Keratinocyte (primary cell): ENCODE measurements around the gene TUBE1. TPM values are rescaled to one million over a fixed set of nuclear protein-coding genes. Genes with fewer than 3 reads are reported as not detected.
A peak's percentile ranks its signal among the peaks of the same experiment; 100 is the strongest.

Experiments
- DNase-seq: peaks from one replicate; pipeline ENCODE4 v3.0.0-alpha.2; 2011; ENCODE audit warnings: low read depth, missing footprints, low spot score
- FAIRE-seq: peaks from 2 replicates; lab custom pipeline; 2011; peaks lifted over from hg19 to GRCh38; lab: Jason Lieb, UNC
- H2AFZ ChIP-seq: 2 replicates; pipeline ENCODE4 v1.6.0; 2012; ENCODE audit warnings: low read length, control low read depth, inconsistent platforms; ENCODE audit not compliant: control insufficient read depth
- H3K27ac ChIP-seq: 2 replicates; pipeline ENCODE4 v1.5.1; 2011; ENCODE audit warnings: low read length; ENCODE audit not compliant: control insufficient read depth, insufficient read depth
- H3K27me3 ChIP-seq: 3 replicates; pipeline ENCODE4 v1.6.0; 2011; ENCODE audit warnings: low read length; ENCODE audit not compliant: control insufficient read depth, insufficient read depth; ENCODE audit errors: extremely low read depth
- H3K36me3 ChIP-seq, 2 experiments: 2 replicates in 1 of 2; 3 replicates in 1 of 2; pipeline ENCODE4 v1.5.1; 2011; ENCODE audit warnings: low read length in 2 of 2, mild to moderate bottlenecking in 1 of 2; ENCODE audit not compliant: control insufficient read depth in 2 of 2, insufficient read depth in 2 of 2; ENCODE audit errors: extremely low read depth in 1 of 2
- H3K4me1 ChIP-seq: 3 replicates; pipeline ENCODE4 v1.5.1; 2011; ENCODE audit warnings: low read length; ENCODE audit not compliant: control insufficient read depth, insufficient read depth; ENCODE audit errors: extremely low read depth
- H3K4me2 ChIP-seq: 3 replicates; pipeline ENCODE4 v1.6.0; 2011; ENCODE audit warnings: low read depth, low read length; ENCODE audit not compliant: control insufficient read depth, insufficient read depth; ENCODE audit errors: extremely low read depth
- H3K4me3 ChIP-seq, 3 experiments: fragments of 200-600 bp in 1 of 3; sonication (generic) in 1 of 3; 2 replicates in 2 of 3; 3 replicates in 1 of 3; pipeline ENCODE4 v1.5.1; 2011 to 2016; ENCODE audit warnings: low read length in 3 of 3, mild to moderate bottlenecking in 3 of 3, control low read depth in 2 of 3, inconsistent platforms in 1 of 3, low read depth in 1 of 3, mixed read lengths in 1 of 3, mixed run types in 1 of 3, moderate library complexity in 1 of 3; ENCODE audit not compliant: control insufficient read depth in 2 of 3, insufficient read depth in 2 of 3; ENCODE audit errors: extremely low read depth in 1 of 3
- H3K79me2 ChIP-seq: 2 replicates; pipeline ENCODE4 v1.6.0; 2012; ENCODE audit warnings: low read length; ENCODE audit not compliant: control insufficient read depth, insufficient read depth
- H3K9ac ChIP-seq: 3 replicates; pipeline ENCODE4 v1.6.0; 2011; ENCODE audit warnings: low read length; ENCODE audit not compliant: control insufficient read depth, insufficient read depth; ENCODE audit errors: extremely low read depth
- H3K9me1 ChIP-seq: 3 replicates; pipeline ENCODE4 v1.6.0; 2011; ENCODE audit warnings: low read length; ENCODE audit not compliant: control insufficient read depth, insufficient read depth; ENCODE audit errors: extremely low read depth
- H3K9me3 ChIP-seq: 2 replicates; pipeline ENCODE4 v1.5.1; 2012; ENCODE audit warnings: low read depth, low read length; ENCODE audit not compliant: control insufficient read depth
- H4K20me1 ChIP-seq: 3 replicates; pipeline ENCODE4 v1.6.0; 2011; ENCODE audit warnings: low read length; ENCODE audit not compliant: control insufficient read depth, insufficient read depth; ENCODE audit errors: extremely low read depth
- EZH2 ChIP-seq: IDR thresholded peaks from one replicate; pipeline ENCODE4 v1.6.1; 2012; ENCODE audit warnings: inconsistent platforms, mild to moderate bottlenecking, low read length, moderate library complexity
- dilution Hi-C: fragments of 300-500 bp; cut with MboI; formaldehyde crosslinking; loops from one replicate; pipeline ENCODE4 v1.7.0; 2020; ENCODE audit warnings: low sequenced_read_pairs; ENCODE audit not compliant: extremely low pct_ligation_motif_present
- polyA minus RNA-seq, 3 experiments: library from RNA; depleted of rRNA, polyadenylated mRNA; stranded (reverse); fragments of >200 nt; gene quantifications; 1 replicate in 1 of 3; 2 replicates in 1 of 3; 3 replicates in 1 of 3; pipeline ENCODE4 v1.2.3, GENCODE V29; 2011
- polyA plus RNA-seq, 5 experiments: library from polyadenylated mRNA; depleted of rRNA in 3 of 5; stranded (reverse) in 3 of 5; stranded (forward) in 1 of 5; unstranded in 1 of 5; fragments of >200 nt; gene quantifications; 1 replicate in 1 of 5; 2 replicates in 3 of 5; 3 replicates in 1 of 5; pipeline versions ENCODE4 v1.2.1 to v1.2.3, GENCODE V29; 2011 to 2012; ENCODE audit warnings: missing spikeins in 2 of 5, low read depth in 1 of 5, low replicate concordance in 1 of 5
- TF ChIP-seq, protein P1 (sequence below), 3 experiments: IDR thresholded peaks in 1 of 3; conservative IDR thresholded peaks in 1 of 3; optimal IDR thresholded peaks in 1 of 3; 2 replicates in 2 of 3; 3 replicates in 1 of 3; pipeline versions ENCODE3 to v1.5.1; 2011; ENCODE audit warnings: low read length in 3 of 3, mild to moderate bottlenecking in 3 of 3, moderate library complexity in 2 of 3, control low read depth in 1 of 3, inconsistent platforms in 1 of 3; ENCODE audit not compliant: insufficient read depth in 2 of 3; ENCODE audit errors: extremely low read depth in 1 of 3

The TUBE1 gene, protein sequence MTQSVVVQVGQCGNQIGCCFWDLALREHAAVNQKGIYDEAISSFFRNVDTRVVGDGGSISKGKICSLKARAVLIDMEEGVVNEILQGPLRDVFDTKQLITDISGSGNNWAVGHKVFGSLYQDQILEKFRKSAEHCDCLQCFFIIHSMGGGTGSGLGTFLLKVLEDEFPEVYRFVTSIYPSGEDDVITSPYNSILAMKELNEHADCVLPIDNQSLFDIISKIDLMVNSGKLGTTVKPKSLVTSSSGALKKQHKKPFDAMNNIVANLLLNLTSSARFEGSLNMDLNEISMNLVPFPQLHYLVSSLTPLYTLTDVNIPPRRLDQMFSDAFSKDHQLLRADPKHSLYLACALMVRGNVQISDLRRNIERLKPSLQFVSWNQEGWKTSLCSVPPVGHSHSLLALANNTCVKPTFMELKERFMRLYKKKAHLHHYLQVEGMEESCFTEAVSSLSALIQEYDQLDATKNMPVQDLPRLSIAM
- polyA plus RNA-seq (6.3 to 15.4 TPM (median 11.0 TPM) in 3 replicates), polyA minus RNA-seq (3.5 to 7.0 TPM (median 4.2 TPM) in 3 replicates)
- polyA plus RNA-seq (2011; ENCODE audit: low read depth): 12.8 TPM
- polyA plus RNA-seq (2011; cell fraction: cytosol; rRNA removed): 4.4 and 8.8 TPM in 2 replicates
- 15.4 and 21.8 TPM in 2 replicates for polyA plus RNA-seq (2011; cell fraction: nucleus; rRNA removed)
- polyA plus RNA-seq (2012; ENCODE audit: low replicate concordance): 7.8 and 15.5 TPM in 2 replicates
- 3.5 TPM for polyA minus RNA-seq (2011; cell fraction: cytosol; rRNA and poly(A)+ RNA removed)
- polyA minus RNA-seq (2011; cell fraction: nucleus; rRNA and poly(A)+ RNA removed): 8.7 and 11.1 TPM in 2 replicates

DNA sequence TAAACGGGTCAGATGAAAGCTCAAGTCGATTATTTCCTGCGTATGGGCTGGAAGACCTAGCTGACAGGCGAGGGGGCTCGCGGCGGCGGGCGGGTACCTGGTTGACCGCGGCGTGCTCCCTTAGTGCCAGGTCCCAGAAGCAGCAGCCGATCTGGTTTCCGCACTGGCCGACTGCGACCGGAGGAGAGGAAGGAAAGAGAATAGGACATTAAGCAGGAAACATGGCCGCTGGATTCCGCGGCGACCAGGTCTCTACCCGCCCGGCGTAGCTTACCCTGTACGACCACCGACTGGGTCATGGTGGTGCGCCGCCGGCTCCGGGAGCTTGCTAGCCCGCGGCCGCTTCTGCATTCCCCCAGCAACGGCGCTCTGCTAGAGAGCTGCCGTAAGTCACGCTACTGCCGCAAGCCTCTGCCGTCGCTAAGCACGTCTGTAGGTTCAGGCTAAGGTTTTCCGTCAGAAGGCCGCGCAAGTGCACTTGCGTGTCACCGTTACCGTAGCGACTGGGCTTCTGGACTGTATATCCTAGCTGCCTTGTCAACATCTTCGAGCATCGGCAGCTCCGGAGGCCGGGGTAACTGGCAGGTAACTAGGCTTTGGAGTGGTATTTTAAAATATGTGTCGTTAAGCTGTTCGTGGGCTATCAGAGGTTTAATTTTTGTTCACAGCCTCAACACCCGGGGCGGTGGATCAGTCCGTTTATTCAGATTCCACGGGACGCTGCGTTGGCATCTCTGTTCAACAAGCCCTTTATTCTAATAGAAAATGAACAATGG lies at the start of gene TUBE1, which contains the start of gene FAM229B:
Gene TUBE1 (minus strand): TSS at position 347 of the 776 bp plus-strand sequence. CDS start 48 bp downstream, at position 299.
Gene FAM229B (plus strand): TSS at position 456 of the 776 bp plus-strand sequence. CDS start 11,693 bp downstream, outside the sequence.
- Histone ChIP-seq H3K79me2 (no peaks in the 10 kb centered on the region), H3K27ac (peak within 1 kb of the TSS; percentile 76), H3K9me3 (no peaks in the 10 kb centered on the region), H2AFZ (peak within 1 kb of the TSS; percentile 99), H4K20me1 (no peaks in the 10 kb centered on the region), H3K4me1 (peaks cover 5% of the 10 kb centered on the region), H3K36me3 (peaks cover 3 to 21% of the 10 kb centered on the region in 2 experiments), H3K4me3 (peak within 1 kb of the TSS; percentile 80 to 97 (median 97)), H3K9ac (peak within 1 kb of the TSS; percentile 86), H3K4me2 (peak within 1 kb of the TSS; percentile 96), H3K9me1 (no peaks in the 10 kb centered on the region), H3K27me3 (no peaks in the 10 kb centered on the region)
- DNase-seq (peak; percentile 87), FAIRE-seq (peak; percentile 92)
- TF ChIP-seq, protein P1, sequence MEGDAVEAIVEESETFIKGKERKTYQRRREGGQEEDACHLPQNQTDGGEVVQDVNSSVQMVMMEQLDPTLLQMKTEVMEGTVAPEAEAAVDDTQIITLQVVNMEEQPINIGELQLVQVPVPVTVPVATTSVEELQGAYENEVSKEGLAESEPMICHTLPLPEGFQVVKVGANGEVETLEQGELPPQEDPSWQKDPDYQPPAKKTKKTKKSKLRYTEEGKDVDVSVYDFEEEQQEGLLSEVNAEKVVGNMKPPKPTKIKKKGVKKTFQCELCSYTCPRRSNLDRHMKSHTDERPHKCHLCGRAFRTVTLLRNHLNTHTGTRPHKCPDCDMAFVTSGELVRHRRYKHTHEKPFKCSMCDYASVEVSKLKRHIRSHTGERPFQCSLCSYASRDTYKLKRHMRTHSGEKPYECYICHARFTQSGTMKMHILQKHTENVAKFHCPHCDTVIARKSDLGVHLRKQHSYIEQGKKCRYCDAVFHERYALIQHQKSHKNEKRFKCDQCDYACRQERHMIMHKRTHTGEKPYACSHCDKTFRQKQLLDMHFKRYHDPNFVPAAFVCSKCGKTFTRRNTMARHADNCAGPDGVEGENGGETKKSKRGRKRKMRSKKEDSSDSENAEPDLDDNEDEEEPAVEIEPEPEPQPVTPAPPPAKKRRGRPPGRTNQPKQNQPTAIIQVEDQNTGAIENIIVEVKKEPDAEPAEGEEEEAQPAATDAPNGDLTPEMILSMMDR (optimal IDR thresholded peaks at IDR 0.05 in 1 of 3, IDR thresholded peaks at IDR 0.05 in 1 of 3, conservative IDR thresholded peaks at IDR 0.05 in 1 of 3; ENCODE audit: extremely low read depth in 1 of 3, insufficient read depth in 2 of 3, low read length in 3 of 3): peak in 1 of 3 experiments; percentile 9
- TF ChIP-seq EZH2: no peak
- dilution Hi-C loops: no loop called here

DNA sequence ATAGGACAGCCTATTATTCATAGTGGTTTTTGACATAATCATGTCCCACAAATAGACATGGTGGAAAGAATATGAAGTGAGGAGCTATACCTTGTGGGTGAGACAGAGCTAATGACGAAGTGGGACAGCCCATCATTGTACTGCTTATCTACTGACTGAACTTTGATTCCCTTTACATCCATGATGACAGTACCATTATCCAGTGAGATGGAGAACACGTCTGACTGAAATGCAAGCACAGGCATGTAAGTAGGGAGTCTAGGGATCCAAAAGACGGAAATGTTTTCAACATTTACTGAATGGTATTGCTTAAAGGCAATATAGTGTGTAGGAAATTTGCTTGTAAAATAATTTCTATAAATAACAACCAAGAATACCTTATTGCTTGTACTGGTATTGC lies 43.6 kb upstream of the TUBE1 start:
- H2AFZ ChIP-seq: peak overlapping the region; percentile 14
- dilution Hi-C loops: no loop called here
- DNase-seq: no peak

More for the DNA sequence above, 43.6 kb upstream of the TUBE1 start:
- no peak for TF ChIP-seq EZH2
- TF ChIP-seq, protein P1 (optimal IDR thresholded peaks at IDR 0.05 in 1 of 3, IDR thresholded peaks at IDR 0.05 in 1 of 3, conservative IDR thresholded peaks at IDR 0.05 in 1 of 3; ENCODE audit: extremely low read depth in 1 of 3, insufficient read depth in 2 of 3, low read length in 3 of 3): no peak
- H3K9me3 ChIP-seq: no peaks in the 10 kb centered on the region
- H3K79me2 ChIP-seq: no peaks in the 10 kb centered on the region
- no peaks in the 10 kb centered on the region for H3K27me3 ChIP-seq
- H3K36me3 ChIP-seq: no peaks in the 10 kb centered on the region
- FAIRE-seq: peak; percentile 74
- H3K4me1 ChIP-seq: peaks cover 9% of the 10 kb centered on the region
- H3K9me1 ChIP-seq: no peaks in the 10 kb centered on the region
- no peak overlapping the region for H3K9ac ChIP-seq
- peak overlapping the region; percentile 31 for H3K4me2 ChIP-seq
- no peaks in the 10 kb centered on the region for H4K20me1 ChIP-seq
- no peak overlapping the region for H3K4me3 ChIP-seq
- no peak overlapping the region for H3K27ac ChIP-seq
